Stomach (tissue), 9 donors: ENCODE measurements around the gene IGFALS. TPM values are rescaled to one million over a fixed set of nuclear protein-coding genes. Genes with fewer than 3 reads are reported as not detected.

Experiments used
- DNase-seq, 2 donors: peaks; one replicate each; pipeline versions ENCODE4 v3.0.0 to v3.0.0-alpha.2; 2013 to 2019
- H3K27ac ChIP-seq, 5 donors: fragments of 200-600 bp in 4 of 5; sonication (generic) in 4 of 5; one replicate each; pipeline ENCODE4 v1.5.1; 2013 to 2019; ENCODE audit warnings: mild to moderate bottlenecking in 1 of 5, moderate library complexity in 1 of 5
- H3K27me3 ChIP-seq, 3 donors: fragments of 200-600 bp; sonication (generic); one replicate each; pipeline ENCODE4 v1.5.1; 2017 to 2019; ENCODE audit warnings: mixed run types in 1 of 3
- H3K36me3 ChIP-seq, 4 donors: fragments of 200-600 bp; sonication (generic); 1 replicate in 3 of 4; 2 replicates in 1 of 4; pipeline ENCODE4 v1.5.1; 2016 to 2019
- H3K4me1 ChIP-seq, 4 donors: fragments of 200-600 bp; sonication (generic); one replicate each; pipeline ENCODE4 v1.5.1; 2016 to 2019
- H3K4me3 ChIP-seq, 4 donors: fragments of 200-600 bp; sonication (generic) in 3 of 4; one replicate each; pipeline ENCODE4 v1.5.1; 2016 to 2019; ENCODE audit warnings: mild to moderate bottlenecking in 1 of 4
- H3K9me3 ChIP-seq, 4 donors: fragments of 200-600 bp; sonication (generic); one replicate each; pipeline ENCODE4 v1.5.1; 2016 to 2019
- CTCF ChIP-seq, 7 experiments: fragments of 450-650 bp in 4 of 7; fragments of 200-600 bp in 3 of 7; sonication (generic) in 3 of 7; IDR thresholded peaks; one replicate each; pipeline ENCODE4 v1.5.1; 2016 to 2019; ENCODE audit warnings: antibody characterized with exemption in 7 of 7, control low read depth in 2 of 7, mild to moderate bottlenecking in 1 of 7
- EP300 ChIP-seq: sonication (generic); formaldehyde crosslinking; IDR thresholded peaks from one replicate; pipeline ENCODE4 v1.6.1; 2017; ENCODE audit warnings: antibody characterized with exemption
- POLR2A ChIP-seq, 4 donors: fragments of 450-650 bp; IDR thresholded peaks; one replicate each; pipeline ENCODE4 v1.6.1; 2016; ENCODE audit warnings: antibody characterized with exemption in 4 of 4, control low read depth in 2 of 4, mild to moderate bottlenecking in 1 of 4, moderate library complexity in 1 of 4
- POLR2AphosphoS5 ChIP-seq, 3 donors: sonication (generic); formaldehyde crosslinking; IDR thresholded peaks; one replicate each; pipeline ENCODE4 v1.6.1; 2016; ENCODE audit warnings: antibody characterized with exemption in 3 of 3
- WGBS, 5 donors: extraction: QIAGEN DNeasy Blood & Tissue Kit in 3 of 5; methylation state at CpG; one replicate each; pipeline versions ENCODE4 v1.1.5 to v1.1.7; 2013 to 2018; 5-methylcytosine and 5-hydroxymethylcytosine counted together
- intact Hi-C: fragments of 100-400 bp; cut with DNase I; formaldehyde crosslinking; loops from one replicate; pipeline ENCODE4 v1.15.1; 2023; ENCODE audit warnings: low total_unique reads
- polyA plus RNA-seq, 3 donors: library from polyadenylated mRNA; stranded (reverse); fragments of 200-250 nt; gene quantifications; one replicate each; pipeline ENCODE4 v1.2.3, GENCODE V29; 2013
- total RNA-seq, 5 donors: library from RNA; depleted of rRNA; stranded (reverse); fragments of >200 nt; gene quantifications; one replicate each; pipeline versions ENCODE4 v1.1.0 to v1.2.3, GENCODE V29; 2014 to 2016
- donor health status: healthy with polysubstance abuse.
- donor health status: Bipolar disorder and iron deficiency.
- donor health status: healthy.

Gene IGFALS
- total and polyA plus RNA-seq, 8 donors, result 2.4 to 24.6 (median 7.1) TPM; not detected in 1

- 83 to 94% (median 87%) methylated on average over 19 of the region's 19 CpGs for WGBS, 5 donors
- intact Hi-C loops, result no loop called here
- DNase-seq, result no peak
- Histone ChIP-seq H3K4me3 (no peak overlapping the region), H3K27ac (peak overlapping the region in 1 of 5 donors; percentile 62), H3K36me3 (peaks cover 0 to 16% (median 8%) of the 10 kb centered on the region in 4 donors), H3K4me1 (peaks cover 19 to 41% (median 36%) of the 10 kb centered on the region in 4 donors), H3K27me3 (no peaks in the 10 kb centered on the region), H3K9me3 (no peaks in the 10 kb centered on the region)
- TF ChIP-seq EP300, result no peak
- TF ChIP-seq POLR2AphosphoS5 (IDR thresholded peaks at IDR 0.05), result no peak
- TF ChIP-seq POLR2A (IDR thresholded peaks at IDR 0.05), result no peak
- TF ChIP-seq CTCF (IDR thresholded peaks at IDR 0.05), result no peak
Observed at GRCh38 chr16:1831186-1832075, 37.9 kb upstream of the IGFALS start.

- H3K4me3 ChIP-seq, result no peak overlapping the region
- TF ChIP-seq EP300 (no peak), POLR2A (IDR thresholded peaks at IDR 0.05) (no peak), CTCF (IDR thresholded peaks at IDR 0.05) (no peak), POLR2AphosphoS5 (IDR thresholded peaks at IDR 0.05) (peak in 1 of 3 donors; percentile 24)
- H3K27ac ChIP-seq, result peak overlapping the region in 4 of 5 donors; percentile 22 to 62 (median 42)
- 28 to 35% (median 31%) methylated on average over 3 of the region's 3 CpGs for WGBS, 5 donors
- DNase-seq, result peak; percentile 47 to 58
- intact Hi-C loops, result no loop called here
- H3K9me3 ChIP-seq, result no peaks in the 10 kb centered on the region
- peaks cover 0 to 16% (median 8%) of the 10 kb centered on the region in 4 donors for H3K36me3 ChIP-seq
- H3K4me1 ChIP-seq, result peaks cover 26 to 50% (median 44%) of the 10 kb centered on the region in 4 donors
- no peaks in the 10 kb centered on the region for H3K27me3 ChIP-seq
Observed at GRCh38 chr16:1830213-1830612, 36.7 kb upstream of the IGFALS start.

DNA sequence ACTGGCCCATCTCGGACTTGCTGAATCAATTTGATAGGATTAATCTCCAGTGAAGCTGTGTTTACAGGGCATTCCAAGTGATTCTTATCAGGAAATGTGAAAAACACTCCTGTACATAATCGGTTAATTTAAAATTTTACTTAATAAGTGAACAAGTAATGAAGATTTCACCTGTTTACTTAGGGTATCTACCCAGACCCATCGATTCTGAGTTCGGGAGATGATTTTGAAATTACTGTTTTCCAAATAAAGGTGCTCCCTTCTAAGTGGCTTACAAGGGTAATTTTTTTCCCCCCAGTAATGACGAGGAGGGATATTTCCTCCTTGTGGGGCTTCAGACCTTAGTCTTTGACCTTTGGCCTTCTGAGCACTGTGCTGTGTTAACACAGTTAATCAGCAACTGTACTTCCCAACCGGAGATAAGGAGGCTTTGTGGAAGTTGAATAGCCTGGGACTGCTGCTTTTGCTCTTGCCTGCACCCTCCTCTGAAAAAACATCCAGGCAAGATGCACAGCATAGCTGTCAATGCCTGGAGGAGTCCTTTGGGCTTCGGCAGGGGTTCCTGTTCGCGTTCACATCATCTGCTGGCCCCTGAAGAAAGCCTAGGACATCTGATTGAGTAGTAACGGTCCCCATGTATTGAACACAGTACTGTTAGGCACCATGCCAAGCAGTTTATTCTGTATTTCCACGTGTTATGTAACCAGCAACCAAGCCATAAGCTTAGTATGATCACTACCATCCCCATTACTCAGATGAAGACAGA, 35.3 kb upstream of the IGFALS start:
- no peaks in the 10 kb centered on the region for H3K27me3 ChIP-seq
- peak overlapping the region in 4 of 5 donors; percentile 58 to 96 (median 76) for H3K27ac ChIP-seq
- no peak for DNase-seq
- H3K4me1 ChIP-seq, result peaks cover 29 to 64% (median 58%) of the 10 kb centered on the region in 4 donors
- intact Hi-C loops, result no loop called here
- TF ChIP-seq POLR2AphosphoS5 (IDR thresholded peaks at IDR 0.05) (peak in 1 of 3 donors; percentile 18), POLR2A (IDR thresholded peaks at IDR 0.05) (no peak), CTCF (IDR thresholded peaks at IDR 0.05) (no peak)
- peaks cover 0 to 16% (median 8%) of the 10 kb centered on the region in 4 donors for H3K36me3 ChIP-seq
- WGBS, 5 donors, result 34 to 62% (median 41%) methylated on average over 11 of the region's 11 CpGs
- H3K9me3 ChIP-seq, result no peaks in the 10 kb centered on the region
- peak overlapping the region; percentile 88 to 100 (median 96) for H3K4me3 ChIP-seq
